Eye (tissue), 1 donor: ENCODE data around the gene IGF1R.

Experiments
- DNase-seq: peaks from one replicate; pipeline ENCODE4 v3.0.0-alpha.2; 2015

Gene IGF1R

DNA sequence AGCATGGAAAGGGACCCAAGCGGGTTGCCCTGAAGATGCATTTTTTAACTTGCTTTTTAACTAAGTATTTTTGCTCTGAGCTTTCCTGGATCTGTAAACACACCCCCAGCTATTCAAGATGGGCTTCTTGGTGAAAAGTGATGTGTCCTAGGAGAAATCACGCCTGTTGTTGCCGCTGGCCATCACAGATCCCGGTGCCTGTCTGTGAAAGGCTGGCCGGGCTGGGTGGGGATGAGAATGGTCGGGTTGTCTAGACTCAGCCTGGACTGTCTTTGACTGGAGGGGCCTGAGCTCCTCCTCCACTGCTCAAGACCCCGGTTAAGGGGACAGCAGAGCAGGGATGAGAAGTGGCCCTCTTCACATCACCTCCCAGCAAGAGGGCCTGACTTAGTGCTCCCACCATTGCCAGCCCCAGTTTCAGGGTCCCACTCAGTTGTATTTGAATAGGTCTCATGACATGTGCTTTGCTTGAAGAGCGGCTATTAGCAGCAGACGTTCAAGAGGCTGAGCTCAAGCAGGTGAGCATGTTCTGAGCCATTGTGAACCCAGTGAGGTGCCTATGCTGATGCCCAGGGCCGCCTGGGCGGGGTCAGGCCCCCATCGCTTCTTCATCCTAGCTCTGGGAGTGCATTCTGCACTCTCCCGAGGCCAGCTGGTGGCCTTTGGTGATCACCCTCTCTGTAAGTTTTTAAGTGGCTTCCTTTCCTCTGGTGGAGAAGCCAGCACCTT lies 79.9 kb downstream of the IGF1R start:
- no peak for DNase-seq

- DNase-seq: no peak
Observed at GRCh38 chr15:98728811-98729160, 80.4 kb downstream of the IGF1R start.

GRCh38 chr15:98729446-98730042 lies 81.2 kb downstream of the IGF1R start:
- no peak for DNase-seq

- no peak for DNase-seq
Observed at GRCh38 chr15:98730860-98731711, 82.7 kb downstream of the IGF1R start.

GRCh38 chr15:98731712-98732450 lies 83.5 kb downstream of the IGF1R start:
- no peak for DNase-seq

DNA sequence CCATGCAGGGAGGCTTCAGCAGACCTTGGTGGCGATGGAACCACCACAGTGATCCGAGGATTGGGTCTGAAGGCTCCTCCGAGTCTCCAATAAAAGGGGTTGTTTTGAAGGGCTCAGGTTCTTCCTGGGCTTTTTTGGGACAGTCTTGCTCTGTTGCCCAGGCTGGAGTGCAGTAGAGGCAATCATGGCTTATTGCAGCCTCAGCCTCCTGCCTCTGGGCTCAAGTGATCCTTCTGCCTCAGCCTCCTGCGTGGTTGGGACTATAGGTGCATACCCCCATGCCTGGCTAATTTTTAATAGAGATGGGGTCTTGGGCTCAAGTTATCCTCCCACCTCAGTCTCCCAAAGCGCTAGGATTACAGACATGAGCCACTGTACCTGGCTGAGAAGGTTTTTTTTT lies 84.8 kb downstream of the IGF1R start:
- no peak for DNase-seq

DNA sequence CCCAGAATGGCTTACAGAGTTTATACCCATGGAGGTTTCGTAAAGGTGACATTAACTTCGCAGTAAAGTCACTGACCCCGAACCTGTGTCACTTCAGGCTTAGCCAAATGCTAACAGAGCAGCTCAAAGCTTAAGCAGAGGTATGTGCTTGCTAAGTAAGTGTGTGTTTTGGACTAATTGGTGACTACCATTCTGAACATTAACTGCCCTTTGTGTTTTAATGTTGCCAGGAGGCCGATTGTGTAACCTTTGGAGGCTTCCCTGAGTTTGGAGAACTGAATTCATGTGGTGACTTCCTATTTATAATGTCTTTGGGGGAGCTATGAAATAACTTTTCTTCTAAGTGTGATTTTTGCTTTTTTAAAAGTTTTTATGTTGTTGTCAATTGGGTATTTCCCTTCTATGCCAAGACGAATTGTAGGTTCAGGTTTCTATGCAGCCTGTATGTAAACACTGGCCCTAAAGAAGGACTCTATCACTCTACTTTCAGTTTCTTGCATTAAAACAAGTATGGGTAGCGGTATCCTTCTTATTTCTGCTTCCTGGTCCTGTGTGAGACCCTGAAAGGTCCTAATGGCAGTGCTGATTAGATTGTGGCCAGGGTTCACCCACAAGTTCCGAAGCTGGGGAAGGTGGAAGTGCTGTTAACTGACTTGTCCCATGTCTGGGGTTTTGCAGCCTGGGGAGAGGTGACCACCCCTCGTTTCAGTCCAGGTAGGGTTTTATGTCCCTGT lies 86.3 kb downstream of the IGF1R start:
- DNase-seq: no peak

DNA sequence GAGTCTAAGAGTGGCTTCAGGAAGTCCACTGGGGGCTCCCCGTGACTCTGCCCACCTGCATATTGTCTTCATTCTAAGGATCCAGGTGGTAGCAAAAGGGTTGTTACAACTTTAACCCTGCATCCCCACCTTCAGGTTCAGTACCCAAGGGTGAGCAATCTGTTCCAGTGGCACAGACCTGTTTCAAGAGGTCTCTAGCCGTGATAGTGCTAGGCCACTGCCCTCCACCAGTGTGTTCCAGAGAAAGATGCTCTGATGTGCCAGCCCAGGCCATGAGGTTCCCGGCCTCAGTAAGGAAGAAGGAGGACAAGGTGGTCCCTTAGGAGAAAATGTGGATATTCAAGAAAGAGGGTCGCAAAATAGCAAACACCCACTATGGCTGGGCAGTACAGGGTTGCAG lies 87.0 kb downstream of the IGF1R start:
- no peak for DNase-seq

DNA sequence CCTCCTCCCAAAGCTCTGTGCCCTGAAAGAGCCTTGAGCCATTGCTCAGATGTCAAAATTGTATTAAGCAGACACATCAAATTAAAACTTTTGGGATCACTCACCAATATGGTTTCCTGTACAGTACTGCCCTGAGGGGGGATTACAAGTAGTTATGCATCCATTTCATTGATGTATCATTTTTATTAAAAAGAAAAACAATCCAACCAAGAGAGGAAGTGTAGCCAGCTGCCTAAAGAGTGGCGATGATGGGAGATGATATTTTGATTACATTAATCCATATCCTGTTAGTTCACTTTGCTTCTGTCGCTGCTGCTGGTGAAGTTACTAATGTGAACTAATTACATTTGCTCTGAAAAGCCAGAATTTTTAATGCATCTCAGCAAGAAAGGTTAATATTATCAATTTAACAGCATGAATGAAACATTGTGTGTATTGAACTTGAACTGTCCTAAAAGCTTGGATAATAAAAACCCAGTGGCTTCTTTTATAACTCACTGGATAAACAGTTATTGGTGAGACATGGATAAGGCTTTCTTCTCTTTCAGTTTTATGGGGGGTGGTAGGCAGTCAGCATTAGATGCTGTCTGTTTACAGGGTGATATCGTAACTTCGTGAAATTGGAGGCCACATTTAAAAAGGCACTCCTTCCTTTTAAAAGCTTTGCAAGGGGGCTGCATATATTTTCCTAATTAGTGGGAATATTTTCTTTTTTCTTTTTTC lies 87.7 kb downstream of the IGF1R start:
- no peak for DNase-seq

- no peak for DNase-seq
Observed at GRCh38 chr15:98737159-98737558, 88.8 kb downstream of the IGF1R start.

- no peak for DNase-seq
Observed at GRCh38 chr15:98737721-98738120, 89.4 kb downstream of the IGF1R start.

DNA sequence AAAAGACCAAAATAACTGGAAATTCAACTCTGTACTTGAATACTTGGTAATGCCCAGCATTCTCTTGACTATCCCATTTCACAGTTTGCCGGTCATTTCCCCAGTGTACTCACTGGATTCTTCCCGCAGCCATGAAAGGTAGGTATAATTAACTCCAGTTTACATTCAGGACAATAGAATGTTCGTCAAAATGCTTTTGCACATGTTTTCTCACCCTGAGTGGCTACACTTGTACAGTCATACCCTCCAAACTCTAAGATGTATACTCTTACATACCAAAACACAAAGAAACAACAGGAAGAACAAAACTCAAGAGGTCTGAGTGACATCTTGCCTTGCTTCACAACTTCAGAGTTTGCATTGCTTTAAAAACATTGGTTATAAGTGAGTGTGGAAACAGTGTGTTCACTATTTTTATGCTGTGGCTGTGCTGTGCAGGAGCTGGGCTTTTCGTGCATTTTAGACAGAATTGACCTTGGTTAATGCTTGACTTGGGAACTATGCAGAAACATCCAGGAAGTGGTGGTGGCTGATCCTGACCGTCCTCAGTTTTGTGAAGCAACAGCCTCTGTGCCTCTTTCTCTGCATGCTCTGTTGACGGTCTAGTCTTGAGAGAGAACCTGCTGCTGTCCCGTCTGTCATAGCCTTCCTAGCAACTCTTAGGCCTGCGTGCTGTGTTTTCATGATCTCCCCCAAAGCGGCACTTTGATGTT lies 90.5 kb downstream of the IGF1R start:
- DNase-seq: no peak

DNA sequence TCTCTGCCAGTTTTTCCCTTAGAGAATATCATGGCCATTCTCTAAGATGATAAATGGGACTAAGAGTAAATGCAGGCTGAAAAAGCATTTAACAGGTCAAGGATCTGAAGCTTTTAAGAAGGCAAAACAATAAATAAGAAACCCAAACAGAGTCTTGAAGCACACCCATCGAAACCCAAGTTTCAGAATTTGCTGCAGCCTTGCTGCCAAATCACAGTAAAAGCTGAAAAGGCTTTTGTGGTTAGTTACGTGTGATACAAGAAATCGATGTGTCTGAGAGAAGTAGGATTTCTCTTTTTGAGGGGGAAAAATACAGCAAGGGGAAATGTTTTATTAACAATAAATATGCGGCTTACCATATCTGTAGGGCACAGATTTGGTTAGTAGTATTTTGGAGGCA lies 92.0 kb downstream of the IGF1R start:
- DNase-seq: no peak

- no peak for DNase-seq
Observed at GRCh38 chr15:98740963-98741362, 92.6 kb downstream of the IGF1R start.

- no peak for DNase-seq
Observed at GRCh38 chr15:98743177-98743576, 94.8 kb downstream of the IGF1R start.

DNA sequence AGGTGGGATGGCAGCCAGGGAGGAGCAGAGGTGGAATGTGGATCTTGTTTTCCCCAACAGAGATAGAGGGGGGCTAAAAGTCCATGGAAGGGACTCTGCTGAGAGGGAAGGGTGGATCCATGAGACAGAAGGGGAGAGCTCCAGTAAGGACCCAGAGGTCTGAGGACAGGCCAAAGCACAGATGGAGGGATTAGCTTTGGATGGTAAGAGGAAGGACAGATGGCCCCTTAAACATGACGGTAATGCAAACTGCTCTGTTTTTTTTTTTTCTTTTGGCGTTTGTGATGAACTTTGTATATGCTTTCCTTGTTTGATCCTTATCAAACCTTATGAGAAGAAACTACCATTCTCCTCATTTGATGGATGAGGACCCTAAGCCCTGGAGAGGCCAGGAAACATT lies 96.2 kb downstream of the IGF1R start:
- DNase-seq: peak; percentile 27

GRCh38 chr15:98745179-98745578 lies 96.8 kb downstream of the IGF1R start:
- no peak for DNase-seq

DNA sequence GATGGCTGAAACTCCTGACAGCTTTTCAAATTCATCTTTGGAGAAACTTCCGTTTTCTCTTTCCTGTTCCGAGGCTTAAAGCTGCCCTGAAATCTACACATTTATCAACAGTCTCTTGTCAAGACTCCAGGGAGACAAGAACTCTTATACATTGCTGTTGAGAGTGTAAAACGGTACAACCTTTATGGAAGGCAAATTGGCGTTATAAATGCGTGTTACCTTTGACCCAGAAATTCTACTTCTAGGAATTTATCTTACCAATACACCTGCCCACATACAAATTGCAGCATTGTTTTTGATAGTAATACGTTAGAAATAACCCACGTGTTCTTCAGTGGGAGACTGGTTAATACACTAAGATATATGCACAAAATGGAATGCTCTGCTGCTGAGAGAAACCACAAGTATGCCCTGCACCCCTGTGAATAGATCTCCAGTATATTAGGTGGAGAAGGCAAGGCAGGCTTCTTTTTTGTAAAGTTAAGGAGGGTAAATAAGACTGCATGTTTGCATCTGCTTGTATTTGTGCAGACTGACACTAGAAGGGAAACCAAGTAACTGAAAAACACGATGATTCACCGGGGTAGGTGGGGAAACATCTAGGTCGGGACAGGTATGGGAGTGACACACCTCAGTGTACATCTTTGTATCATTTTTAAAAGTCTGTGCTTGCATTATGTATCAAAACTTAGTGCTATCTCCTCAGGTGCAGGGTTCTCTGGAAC lies 97.5 kb downstream of the IGF1R start:
- DNase-seq: no peak

DNA sequence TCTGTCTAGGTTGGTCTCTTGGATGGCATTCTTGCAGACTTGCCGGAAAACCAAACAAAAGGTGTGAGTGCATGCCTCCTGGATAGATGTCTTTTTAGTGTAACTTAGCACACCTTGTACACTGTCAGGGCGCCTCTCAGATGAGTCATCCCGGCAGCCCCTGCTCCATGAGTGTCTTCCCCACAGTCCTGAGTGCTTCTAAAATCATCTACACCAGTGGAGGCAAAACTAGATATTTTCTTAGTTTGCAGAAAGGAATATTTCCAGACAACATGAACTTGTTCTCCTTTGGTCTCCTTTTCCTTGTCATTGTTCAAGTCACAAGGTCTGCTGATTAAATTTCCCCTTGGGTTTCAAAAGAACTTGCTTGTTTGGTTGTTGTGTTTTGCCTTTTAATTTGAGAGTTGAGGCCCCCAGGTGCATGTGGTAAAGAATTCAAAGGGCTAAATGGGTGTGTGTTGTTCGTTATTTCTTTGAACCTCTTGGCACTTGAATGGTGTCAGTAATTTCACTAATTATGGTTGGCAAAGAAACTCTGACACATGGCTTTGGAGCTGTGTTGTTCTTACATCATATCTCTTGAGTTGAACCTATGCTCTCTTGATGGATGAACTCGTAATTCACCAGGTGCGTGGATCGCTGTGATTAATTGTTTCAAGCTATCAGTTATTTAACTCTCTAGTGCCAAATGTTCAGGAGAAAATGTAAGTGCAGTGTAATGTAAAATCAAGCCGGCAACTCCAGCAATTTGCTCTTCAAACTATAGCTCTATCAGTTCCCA lies 98.2 kb downstream of the IGF1R start:
- DNase-seq: no peak

- no peak for DNase-seq
Observed at GRCh38 chr15:98751767-98752166, 103.4 kb downstream of the IGF1R start.
